Suprapubic skin (tissue), 3 donors: Measurements from ENCODE around the gene DDX23.

Experiments
- POLR2AphosphoS5 ChIP-seq, 3 donors: sonication (generic); formaldehyde crosslinking; IDR thresholded peaks; one replicate each; pipeline ENCODE4 v1.6.1; 2017; ENCODE audit warnings: antibody characterized with exemption in 3 of 3
- TF ChIP-seq, protein P1 (sequence below), 2 donors: fragments of 200-600 bp in 1 of 2; fragments of 450-650 bp in 1 of 2; sonication (generic) in 1 of 2; IDR thresholded peaks; one replicate each; pipeline ENCODE4 v1.5.1; 2016 to 2019; ENCODE audit warnings: antibody characterized with exemption in 2 of 2, mild to moderate bottlenecking in 1 of 2, moderate library complexity in 1 of 2

DNA sequence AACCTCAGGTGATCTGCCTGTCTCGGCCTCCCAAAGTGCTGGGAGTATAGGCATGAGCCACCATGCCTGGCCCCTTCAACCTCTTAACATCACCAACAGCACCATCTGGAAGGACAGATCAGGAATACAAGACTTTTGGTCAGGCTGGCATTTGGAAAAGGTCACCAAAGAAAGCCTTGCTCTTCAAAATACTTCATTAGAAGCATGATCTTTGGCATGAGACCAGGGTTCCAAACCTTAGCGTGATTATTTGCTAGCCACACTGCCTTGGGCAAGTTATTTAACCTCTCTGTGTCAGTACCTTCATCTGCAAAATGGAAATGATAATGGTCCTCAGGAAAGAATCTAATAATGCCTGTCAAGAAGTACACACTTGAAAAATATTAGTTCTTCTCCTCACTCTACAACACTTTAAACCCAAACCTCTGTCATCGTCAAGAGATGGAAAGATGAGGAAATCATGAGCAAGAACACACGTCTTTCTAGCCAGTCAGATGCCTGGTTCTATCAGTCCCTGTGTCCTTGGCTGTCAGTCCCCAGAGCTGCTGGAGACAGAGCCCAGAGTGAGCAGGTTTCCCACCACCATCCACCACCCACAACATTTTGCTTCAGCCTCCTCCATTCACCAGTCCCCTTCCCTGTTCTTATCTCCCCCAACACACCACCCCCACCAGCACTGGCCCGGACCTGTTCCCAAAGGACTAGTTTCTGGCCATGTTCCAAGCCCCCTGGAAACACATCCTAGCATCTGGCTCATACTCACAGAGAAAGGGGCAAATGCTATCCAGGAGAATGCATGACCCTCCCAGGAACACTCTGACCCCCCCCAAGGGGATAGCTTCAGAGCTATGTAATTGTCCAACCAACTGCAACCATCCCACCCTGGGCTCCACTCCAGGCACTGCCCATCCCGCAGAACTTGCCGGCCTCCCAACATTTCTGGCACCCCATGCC, 65.1 kb downstream of the DDX23 start:
- TF ChIP-seq, protein P1, sequence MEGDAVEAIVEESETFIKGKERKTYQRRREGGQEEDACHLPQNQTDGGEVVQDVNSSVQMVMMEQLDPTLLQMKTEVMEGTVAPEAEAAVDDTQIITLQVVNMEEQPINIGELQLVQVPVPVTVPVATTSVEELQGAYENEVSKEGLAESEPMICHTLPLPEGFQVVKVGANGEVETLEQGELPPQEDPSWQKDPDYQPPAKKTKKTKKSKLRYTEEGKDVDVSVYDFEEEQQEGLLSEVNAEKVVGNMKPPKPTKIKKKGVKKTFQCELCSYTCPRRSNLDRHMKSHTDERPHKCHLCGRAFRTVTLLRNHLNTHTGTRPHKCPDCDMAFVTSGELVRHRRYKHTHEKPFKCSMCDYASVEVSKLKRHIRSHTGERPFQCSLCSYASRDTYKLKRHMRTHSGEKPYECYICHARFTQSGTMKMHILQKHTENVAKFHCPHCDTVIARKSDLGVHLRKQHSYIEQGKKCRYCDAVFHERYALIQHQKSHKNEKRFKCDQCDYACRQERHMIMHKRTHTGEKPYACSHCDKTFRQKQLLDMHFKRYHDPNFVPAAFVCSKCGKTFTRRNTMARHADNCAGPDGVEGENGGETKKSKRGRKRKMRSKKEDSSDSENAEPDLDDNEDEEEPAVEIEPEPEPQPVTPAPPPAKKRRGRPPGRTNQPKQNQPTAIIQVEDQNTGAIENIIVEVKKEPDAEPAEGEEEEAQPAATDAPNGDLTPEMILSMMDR (IDR thresholded peaks at IDR 0.05): no peak
- TF ChIP-seq POLR2AphosphoS5 (IDR thresholded peaks at IDR 0.05): no peak
